ENCODE data around the gene TET1. TPM values are rescaled to one million over a fixed set of nuclear protein-coding genes. Genes with fewer than 3 reads are reported as not detected.

TET1 gene
- total RNA-seq, 1 experiment from 2014 or later = 2.7 TPM

GRCh38 chr10:68633816-68634466, 73.8 kb downstream of the TET1 start:
- H3K4me1 ChIP-seq (ENCODE audit: control insufficient read depth in 1 of 2, insufficient read depth in 2 of 2, low read length in 2 of 2) = peaks cover 0 to 2% of the 10 kb centered on the region in 2 experiments; a peak in 1 of 4 replicates
- H4K20me1 ChIP-seq (ENCODE audit: insufficient read depth) = no peaks in the 10 kb centered on the region
- POLR2A ChIA-PET = no interaction called here
- no peaks in the 10 kb centered on the region for H3K36me3 ChIP-seq (ENCODE audit: control insufficient read depth in 1 of 2, insufficient read depth in 2 of 2, low read length in 2 of 2)
- H3K27ac ChIP-seq (ENCODE audit: low read depth, low read length) = no peak overlapping the region
- H3K79me2 ChIP-seq (ENCODE audit: insufficient read depth, low read length) = no peaks in the 10 kb centered on the region
- RAD21 ChIA-PET (ENCODE audit: low non-redundant PET in 1 of 2, low total read pairs in 2 of 2, uncharacterized antibody in 2 of 2, unreplicated experiment in 2 of 2) = no interaction called here
- H3K9me3 ChIP-seq (ENCODE audit: control insufficient read depth in 1 of 2, insufficient read depth in 1 of 2, low read depth in 1 of 2, low read length in 2 of 2) = no peaks in the 10 kb centered on the region
- H3K9me2 ChIP-seq (ENCODE audit: insufficient read depth) = no peaks in the 10 kb centered on the region
- ATAC-seq = no peak
- H3K4me2 ChIP-seq (ENCODE audit: low read length) = no peak overlapping the region
- DNase-seq (ENCODE audit: low read depth, low spot score) = no peak
- intact Hi-C loops (cut with micrococcal nuclease) = no loop called here
- H3K27me3 ChIP-seq (ENCODE audit: insufficient read depth, low read length) = no peaks in the 10 kb centered on the region
- H3K9ac ChIP-seq (ENCODE audit: low read length) = no peak overlapping the region
- no peak overlapping the region for H2AFZ ChIP-seq (ENCODE audit: low read depth, low read length, poor library complexity, severe bottlenecking)
- no peak for TF ChIP-seq SIN3A (IDR thresholded peaks at IDR 0.05; ENCODE audit: low read depth)
- no peak for TF ChIP-seq EZH2phosphoT487 (IDR thresholded peaks at IDR 0.05; ENCODE audit: borderline replicate concordance)
- no peak for TF ChIP-seq CEBPB (IDR thresholded peaks at IDR 0.05; ENCODE audit: low read depth)
- TF ChIP-seq ATF3 (IDR thresholded peaks at IDR 0.05) = no peak
- no peak for TF ChIP-seq ZBTB33 (IDR thresholded peaks at IDR 0.05; ENCODE audit: extremely low read depth, insufficient replicate concordance, low read length)
- no peak for TF ChIP-seq ELF1 (IDR thresholded peaks at IDR 0.05; ENCODE audit: borderline replicate concordance, low read depth)
- TF ChIP-seq EZH2 (IDR thresholded peaks at IDR 0.05) = no peak
- no TSS peak for BruUV-seq (replicated peaks)
- CTCF ChIA-PET = no interaction called here
- H3K4me3 ChIP-seq (replicated peaks in 1 of 2; ENCODE audit: low read depth in 1 of 2, low read length in 2 of 2) = no peak overlapping the region

GRCh38 chr10:68636335-68636734, 76.2 kb downstream of the TET1 start:
- H3K9ac ChIP-seq (ENCODE audit: low read length) = no peak overlapping the region
- no peak overlapping the region for H2AFZ ChIP-seq (ENCODE audit: low read depth, low read length, poor library complexity, severe bottlenecking)
- no peak overlapping the region for H3K4me3 ChIP-seq (replicated peaks in 1 of 2; ENCODE audit: low read depth in 1 of 2, low read length in 2 of 2)
- H3K27ac ChIP-seq (ENCODE audit: low read depth, low read length) = no peak overlapping the region
- ATAC-seq = no peak
- no peaks in the 10 kb centered on the region for H3K9me3 ChIP-seq (ENCODE audit: control insufficient read depth in 1 of 2, insufficient read depth in 1 of 2, low read depth in 1 of 2, low read length in 2 of 2)
- RAD21 ChIA-PET (ENCODE audit: low non-redundant PET in 1 of 2, low total read pairs in 2 of 2, uncharacterized antibody in 2 of 2, unreplicated experiment in 2 of 2) = no interaction called here
- H3K36me3 ChIP-seq (ENCODE audit: control insufficient read depth in 1 of 2, insufficient read depth in 2 of 2, low read length in 2 of 2) = no peaks in the 10 kb centered on the region
- H4K20me1 ChIP-seq (ENCODE audit: insufficient read depth) = no peaks in the 10 kb centered on the region
- CTCF ChIA-PET = no interaction called here
- no peaks in the 10 kb centered on the region for H3K9me2 ChIP-seq (ENCODE audit: insufficient read depth)
- H3K4me2 ChIP-seq (ENCODE audit: low read length) = no peak overlapping the region
- H3K27me3 ChIP-seq (ENCODE audit: insufficient read depth, low read length) = no peaks in the 10 kb centered on the region
- no peaks in the 10 kb centered on the region for H3K4me1 ChIP-seq (ENCODE audit: control insufficient read depth in 1 of 2, insufficient read depth in 2 of 2, low read length in 2 of 2)
- no peak for DNase-seq (ENCODE audit: low read depth, low spot score)
- H3K79me2 ChIP-seq (ENCODE audit: insufficient read depth, low read length) = no peaks in the 10 kb centered on the region
- no TSS peak for BruUV-seq (replicated peaks)
- intact Hi-C loops (cut with micrococcal nuclease) = no loop called here
- POLR2A ChIA-PET = no interaction called here
- TF ChIP-seq CTCF (IDR thresholded peaks at IDR 0.05 in 2 of 3, conservative IDR thresholded peaks at IDR 0.05 in 1 of 3; ENCODE audit: borderline replicate concordance in 1 of 3, insufficient read depth in 1 of 3, low read depth in 2 of 3, low read length in 2 of 3) (no peak), REST (IDR thresholded peaks at IDR 0.05; ENCODE audit: low read depth) (no peak), EZH2phosphoT487 (IDR thresholded peaks at IDR 0.05; ENCODE audit: borderline replicate concordance) (no peak), SP1 (IDR thresholded peaks at IDR 0.05; ENCODE audit: low read depth) (no peak), ATF3 (IDR thresholded peaks at IDR 0.05) (no peak), CEBPB (IDR thresholded peaks at IDR 0.05; ENCODE audit: low read depth) (no peak)

Data from HCT116 (cell line).